ENCODE results near the gene RIMKLA. TPM values are rescaled to one million over a fixed set of nuclear protein-coding genes. Genes with fewer than 3 reads are reported as not detected.

RIMKLA gene
- total and polyA plus RNA-seq, 10 of the 15 experiments (the other 5 are each of a cell fraction or from before 2014, with no cell fraction given), result 0.01 to 0.52 (median 0.08) TPM

DNA sequence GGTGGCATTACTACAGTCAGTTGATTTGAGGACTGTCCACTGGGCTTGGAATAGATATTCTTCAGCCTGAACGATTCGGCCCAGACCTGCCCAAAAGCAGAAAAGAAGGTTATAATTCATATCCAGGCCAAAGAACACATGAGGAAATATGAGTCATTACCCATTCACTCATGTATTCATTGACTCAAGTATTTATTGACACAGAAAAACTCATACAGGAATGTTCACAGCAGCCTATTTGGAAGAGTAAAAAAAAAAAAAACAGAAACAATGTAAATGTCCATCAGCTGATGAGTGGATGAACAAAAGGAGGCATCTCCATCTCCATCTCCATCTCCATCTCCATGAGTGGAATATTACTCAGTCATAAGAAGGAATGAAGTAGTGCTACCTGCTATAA, 59.3 kb downstream of the RIMKLA start:
- no peak overlapping the region for H3K4me2 ChIP-seq (ENCODE audit: control insufficient read depth, insufficient read depth)
- no peaks in the 10 kb centered on the region for H3K79me2 ChIP-seq (ENCODE audit: control insufficient read depth, insufficient read depth, low read length)
- DNase-seq (ENCODE audit: low read depth, low spot score) (no peak), FAIRE-seq (no peak), ATAC-seq (no peak)
- no peaks in the 10 kb centered on the region for H3K9me3 ChIP-seq (replicated peaks; ENCODE audit: control insufficient read depth, insufficient read depth, low read length)
- TF ChIP-seq, protein P1, sequence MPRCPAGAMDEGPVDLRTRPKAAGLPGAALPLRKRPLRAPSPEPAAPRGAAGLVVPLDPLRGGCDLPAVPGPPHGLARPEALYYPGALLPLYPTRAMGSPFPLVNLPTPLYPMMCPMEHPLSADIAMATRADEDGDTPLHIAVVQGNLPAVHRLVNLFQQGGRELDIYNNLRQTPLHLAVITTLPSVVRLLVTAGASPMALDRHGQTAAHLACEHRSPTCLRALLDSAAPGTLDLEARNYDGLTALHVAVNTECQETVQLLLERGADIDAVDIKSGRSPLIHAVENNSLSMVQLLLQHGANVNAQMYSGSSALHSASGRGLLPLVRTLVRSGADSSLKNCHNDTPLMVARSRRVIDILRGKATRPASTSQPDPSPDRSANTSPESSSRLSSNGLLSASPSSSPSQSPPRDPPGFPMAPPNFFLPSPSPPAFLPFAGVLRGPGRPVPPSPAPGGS (IDR thresholded peaks at IDR 0.05; ENCODE audit: borderline replicate concordance, insufficient read depth, low read depth, low read length, poor library complexity, severe bottlenecking), result peak; percentile 45
- no peak for TF ChIP-seq IKZF1 (conservative IDR thresholded peaks at IDR 0.05)
- H3K4me3 ChIP-seq, result no peak overlapping the region
- H2AFZ ChIP-seq (ENCODE audit: control insufficient read depth, low read depth, low read length), result no peak overlapping the region
- ChIA-PET CTCF (interaction anchor here (0.5 kb wide), 1 partner anchor 626 kb away, joined by 3 read pairs; no protein-coding TSS in a partner anchor), RAD21 (ENCODE audit: unreplicated experiment) (no interaction called here), POLR2A (no interaction called here), SMC1A (ENCODE audit: uncharacterized antibody, unreplicated experiment) (no interaction called here)
- intact Hi-C loops (cut with micrococcal nuclease; ENCODE audit: unreplicated experiment), result no loop called here
- no peaks in the 10 kb centered on the region for H3K4me1 ChIP-seq (ENCODE audit: control insufficient read depth, insufficient read depth, low read length)
- H3K27ac ChIP-seq (ENCODE audit: control insufficient read depth, insufficient read depth), result no peak overlapping the region
- in situ Hi-C loops (cut with MboI), result no loop called here
- 56% methylated on average over 2 of the region's 2 CpGs for WGBS (ENCODE audit: insufficient coverage, insufficient replicate concordance, low lambda C conversion rate, missing lambda C conversion rate)
- BruUV-seq (replicated peaks), result no TSS peak
- H3K27me3 ChIP-seq (replicated peaks in 1 of 2; ENCODE audit: control insufficient read depth in 2 of 2, insufficient read depth in 2 of 2, low read length in 1 of 2), result no peaks in the 10 kb centered on the region
- no peaks in the 10 kb centered on the region for H3K36me3 ChIP-seq (ENCODE audit: control insufficient read depth in 2 of 2, insufficient read depth in 2 of 2, low read length in 1 of 2)
- no peak overlapping the region for H3K9ac ChIP-seq (ENCODE audit: control insufficient read depth, insufficient read depth, low read length)
- peaks cover 2% of the 10 kb centered on the region; the same call in 1 of the 2 replicates for H4K20me1 ChIP-seq (ENCODE audit: control insufficient read depth, insufficient read depth)

DNA sequence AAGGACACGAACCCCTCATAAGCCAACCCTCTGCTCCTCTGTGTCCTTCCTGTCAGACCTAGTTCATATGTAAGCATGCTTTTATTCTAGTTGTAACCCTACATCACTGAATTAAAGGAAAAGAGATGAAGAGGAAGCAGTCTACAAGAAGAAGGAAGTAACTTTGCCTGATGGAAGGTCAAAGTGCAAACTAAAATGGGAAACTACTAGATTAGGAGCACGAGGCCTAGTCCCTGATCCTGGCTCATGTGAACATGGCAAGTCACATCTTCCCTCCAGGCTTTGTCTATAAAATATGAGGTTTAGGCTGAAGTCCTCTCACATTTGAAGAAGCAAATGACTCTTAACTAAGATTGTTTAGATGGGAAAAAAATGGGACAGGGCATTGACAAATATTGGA, 62.1 kb downstream of the RIMKLA start:
- BruUV-seq (replicated peaks), result no TSS peak
- TF ChIP-seq SREBF1 (IDR thresholded peaks at IDR 0.05; ENCODE audit: low read length) (no peak), NR2C1 (IDR thresholded peaks at IDR 0.05) (no peak), NFYB (IDR thresholded peaks at IDR 0.05; ENCODE audit: insufficient read depth, low read depth, low read length) (no peak), TBL1XR1 (IDR thresholded peaks at IDR 0.05; ENCODE audit: low read depth, low read length) (no peak), KLF5 (IDR thresholded peaks at IDR 0.05; ENCODE audit: partially characterized antibody) (no peak), POLR2A (IDR thresholded peaks at IDR 0.05; ENCODE audit: low read depth, low read length) (no peak), CHD4 (IDR thresholded peaks at IDR 0.05) (no peak)
- TF ChIP-seq, protein P2, sequence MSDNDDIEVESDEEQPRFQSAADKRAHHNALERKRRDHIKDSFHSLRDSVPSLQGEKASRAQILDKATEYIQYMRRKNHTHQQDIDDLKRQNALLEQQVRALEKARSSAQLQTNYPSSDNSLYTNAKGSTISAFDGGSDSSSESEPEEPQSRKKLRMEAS (IDR thresholded peaks at IDR 0.05; ENCODE audit: low read depth, low read length), result no peak
- TF ChIP-seq, protein P3, sequence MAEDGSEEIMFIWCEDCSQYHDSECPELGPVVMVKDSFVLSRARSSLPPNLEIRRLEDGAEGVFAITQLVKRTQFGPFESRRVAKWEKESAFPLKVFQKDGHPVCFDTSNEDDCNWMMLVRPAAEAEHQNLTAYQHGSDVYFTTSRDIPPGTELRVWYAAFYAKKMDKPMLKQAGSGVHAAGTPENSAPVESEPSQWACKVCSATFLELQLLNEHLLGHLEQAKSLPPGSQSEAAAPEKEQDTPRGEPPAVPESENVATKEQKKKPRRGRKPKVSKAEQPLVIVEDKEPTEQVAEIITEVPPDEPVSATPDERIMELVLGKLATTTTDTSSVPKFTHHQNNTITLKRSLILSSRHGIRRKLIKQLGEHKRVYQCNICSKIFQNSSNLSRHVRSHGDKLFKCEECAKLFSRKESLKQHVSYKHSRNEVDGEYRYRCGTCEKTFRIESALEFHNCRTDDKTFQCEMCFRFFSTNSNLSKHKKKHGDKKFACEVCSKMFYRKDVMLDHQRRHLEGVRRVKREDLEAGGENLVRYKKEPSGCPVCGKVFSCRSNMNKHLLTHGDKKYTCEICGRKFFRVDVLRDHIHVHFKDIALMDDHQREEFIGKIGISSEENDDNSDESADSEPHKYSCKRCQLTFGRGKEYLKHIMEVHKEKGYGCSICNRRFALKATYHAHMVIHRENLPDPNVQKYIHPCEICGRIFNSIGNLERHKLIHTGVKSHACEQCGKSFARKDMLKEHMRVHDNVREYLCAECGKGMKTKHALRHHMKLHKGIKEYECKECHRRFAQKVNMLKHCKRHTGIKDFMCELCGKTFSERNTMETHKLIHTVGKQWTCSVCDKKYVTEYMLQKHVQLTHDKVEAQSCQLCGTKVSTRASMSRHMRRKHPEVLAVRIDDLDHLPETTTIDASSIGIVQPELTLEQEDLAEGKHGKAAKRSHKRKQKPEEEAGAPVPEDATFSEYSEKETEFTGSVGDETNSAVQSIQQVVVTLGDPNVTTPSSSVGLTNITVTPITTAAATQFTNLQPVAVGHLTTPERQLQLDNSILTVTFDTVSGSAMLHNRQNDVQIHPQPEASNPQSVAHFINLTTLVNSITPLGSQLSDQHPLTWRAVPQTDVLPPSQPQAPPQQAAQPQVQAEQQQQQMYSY (CRISPR knock-in tag; IDR thresholded peaks at IDR 0.05), result no peak
- SMC1A ChIA-PET (ENCODE audit: uncharacterized antibody, unreplicated experiment), result no interaction called here
- H3K9ac ChIP-seq (ENCODE audit: control insufficient read depth, insufficient read depth, low read length), result no peak overlapping the region
- H3K27me3 ChIP-seq (replicated peaks in 1 of 2; ENCODE audit: control insufficient read depth in 2 of 2, insufficient read depth in 2 of 2, low read length in 1 of 2), result no peaks in the 10 kb centered on the region
- DNase-seq (ENCODE audit: low read depth, low spot score), result no peak
- ATAC-seq, result no peak
- RAD21 ChIA-PET (ENCODE audit: unreplicated experiment), result no interaction called here
- in situ Hi-C loops (cut with MboI) (no loop called here), intact Hi-C loops (cut with micrococcal nuclease; ENCODE audit: unreplicated experiment) (no loop called here)
- no peak overlapping the region for H2AFZ ChIP-seq (ENCODE audit: control insufficient read depth, low read depth, low read length)
- no peak for FAIRE-seq
- POLR2A ChIA-PET, result no interaction called here
- H3K4me2 ChIP-seq (ENCODE audit: control insufficient read depth, insufficient read depth), result no peak overlapping the region
- CTCF ChIA-PET, result no interaction called here
- H3K27ac ChIP-seq (ENCODE audit: control insufficient read depth, insufficient read depth), result no peak overlapping the region
- 0% methylated on average over 2 of the region's 2 CpGs for WGBS (ENCODE audit: insufficient coverage, insufficient replicate concordance, low lambda C conversion rate, missing lambda C conversion rate)
- H3K4me3 ChIP-seq, result no peak overlapping the region
- H3K79me2 ChIP-seq (ENCODE audit: control insufficient read depth, insufficient read depth, low read length), result no peaks in the 10 kb centered on the region
- no peaks in the 10 kb centered on the region for H4K20me1 ChIP-seq (ENCODE audit: control insufficient read depth, insufficient read depth)
- no peaks in the 10 kb centered on the region for H3K36me3 ChIP-seq (ENCODE audit: control insufficient read depth in 2 of 2, insufficient read depth in 2 of 2, low read length in 1 of 2)
- no peaks in the 10 kb centered on the region for H3K4me1 ChIP-seq (ENCODE audit: control insufficient read depth, insufficient read depth, low read length)
- H3K9me3 ChIP-seq (replicated peaks; ENCODE audit: control insufficient read depth, insufficient read depth, low read length), result no peaks in the 10 kb centered on the region

Data from GM12878 (cell line).